HG03060 (cell line): ENCODE measurements around the gene MVB12B.
"Not testable (repeated sequence)": the region's sequence is repeated elsewhere in the genome, so short reads cannot be mapped to it uniquely, and the experiment has no call there.

Experiments
- ATAC-seq: cut with Tn5 transposase; IDR thresholded peaks from one replicate; pipeline ENCODE4 v1.9.1; 2021; ENCODE audit warnings: low read depth, moderate number of reproducible peaks; ENCODE audit not compliant: unreplicated experiment

The MVB12B gene

DNA sequence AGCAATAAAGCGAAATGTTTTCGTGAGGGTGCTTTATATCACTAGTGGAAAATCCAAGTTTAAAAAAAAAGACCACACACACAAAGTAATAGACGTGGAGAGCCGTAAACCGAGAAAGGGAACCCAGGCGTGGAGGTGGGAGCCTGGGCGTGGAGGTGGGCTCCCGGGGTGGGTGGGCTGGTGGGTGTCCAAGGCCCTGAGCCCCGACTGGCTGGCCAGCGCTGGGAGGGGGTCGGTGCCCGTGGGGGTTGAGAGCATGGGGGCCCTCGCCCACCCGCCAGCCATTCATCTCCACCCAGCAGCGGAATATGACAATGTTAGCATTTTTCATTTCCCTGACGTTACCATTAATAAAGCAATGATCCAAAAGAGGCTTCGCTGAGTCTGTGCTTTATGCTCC lies 135.0 kb downstream of the MVB12B start:
- ATAC-seq: no peak

DNA sequence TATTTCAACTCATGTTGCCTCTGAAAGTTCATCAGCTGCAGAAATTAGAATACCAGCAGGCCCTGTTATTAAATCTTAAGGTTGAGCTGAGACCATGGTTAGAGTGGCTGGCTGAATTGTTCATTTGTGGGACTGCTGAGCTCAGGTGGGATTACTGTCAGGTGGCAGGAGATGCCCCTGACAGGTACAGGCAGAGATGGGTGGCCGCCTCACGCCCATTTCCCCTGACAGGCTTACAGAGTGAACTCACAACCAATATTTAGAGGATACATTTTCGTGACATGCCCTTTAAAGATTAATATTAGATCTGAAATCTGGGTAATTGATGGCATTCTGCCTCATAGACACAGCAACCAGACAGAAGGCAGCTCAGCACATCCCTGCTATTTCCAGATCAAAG lies 136.0 kb downstream of the MVB12B start:
- ATAC-seq: no peak

DNA sequence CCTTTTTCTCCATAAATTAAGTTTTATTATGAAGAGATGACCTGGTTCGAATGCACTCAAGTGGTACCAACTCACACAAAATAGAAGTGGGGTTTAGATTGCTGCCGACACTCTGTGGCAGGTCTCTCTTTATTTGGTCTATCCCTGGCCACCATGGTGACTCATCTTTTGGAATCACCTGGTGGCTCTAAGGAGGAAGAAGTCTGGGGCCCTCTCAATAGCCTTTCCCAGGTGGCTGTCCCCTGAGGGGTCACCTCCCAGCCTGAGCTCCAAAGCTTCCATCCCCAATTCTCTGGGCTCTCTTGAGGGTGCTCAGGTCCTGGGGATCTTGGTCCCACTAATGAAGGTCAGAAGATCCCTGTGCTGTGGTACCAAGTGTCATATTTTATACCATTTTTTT lies 136.8 kb downstream of the MVB12B start:
- ATAC-seq: no peak

DNA sequence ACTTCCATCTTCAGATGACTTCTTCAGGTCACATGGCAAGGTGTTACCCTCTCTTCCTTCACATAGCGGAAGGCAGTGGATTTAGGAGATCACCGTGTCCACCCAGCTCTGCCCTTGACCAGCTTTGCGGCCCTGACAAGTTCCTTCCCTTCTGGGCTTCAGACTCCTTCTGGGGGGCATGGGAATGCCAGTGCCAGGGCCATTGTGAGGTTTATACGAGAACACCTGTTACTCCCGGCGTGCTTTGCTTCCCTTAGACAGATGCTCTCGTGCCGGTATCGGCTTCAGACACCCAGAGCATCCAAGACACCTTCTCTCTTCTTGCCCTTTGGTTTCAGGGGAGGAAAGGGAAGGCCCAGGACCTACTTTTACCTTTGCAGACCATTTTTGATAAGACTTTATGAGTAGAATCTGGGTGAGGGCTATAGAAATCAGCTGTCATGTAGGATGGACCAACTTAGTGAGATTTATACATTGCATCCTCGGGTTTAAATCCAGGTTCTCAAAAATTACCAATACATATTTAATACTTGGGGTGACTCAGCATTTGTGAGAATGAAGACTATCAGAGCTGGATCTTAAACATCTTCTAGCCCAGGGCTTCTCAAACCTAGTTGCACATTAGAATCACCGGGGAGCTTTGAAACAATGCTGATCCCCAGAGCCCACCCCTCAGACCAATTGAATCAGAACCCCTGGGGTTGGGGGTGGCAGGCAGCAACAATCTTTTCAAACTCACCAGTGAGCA lies 138.2 kb downstream of the MVB12B start:
- no peak for ATAC-seq

DNA sequence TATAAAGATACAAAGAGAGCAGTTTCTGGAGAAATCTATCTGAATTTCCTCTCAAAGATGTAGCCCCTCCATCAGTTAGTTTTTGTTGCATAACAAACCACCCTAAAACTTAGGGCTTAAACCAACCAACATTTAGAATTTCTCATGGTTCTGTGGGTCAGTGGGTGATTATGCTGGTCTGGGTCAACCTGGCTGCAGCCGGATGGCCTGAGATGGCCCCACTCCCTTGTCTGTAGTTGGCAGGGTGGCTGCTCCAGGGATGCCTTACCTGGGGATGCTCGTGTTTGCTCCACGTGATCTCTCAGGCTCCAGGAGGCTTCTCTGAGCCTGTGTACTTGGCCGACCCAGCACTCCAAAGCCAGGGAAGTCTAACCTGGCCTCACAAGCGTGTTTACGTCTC lies 139.3 kb downstream of the MVB12B start:
- ATAC-seq: no peak

DNA sequence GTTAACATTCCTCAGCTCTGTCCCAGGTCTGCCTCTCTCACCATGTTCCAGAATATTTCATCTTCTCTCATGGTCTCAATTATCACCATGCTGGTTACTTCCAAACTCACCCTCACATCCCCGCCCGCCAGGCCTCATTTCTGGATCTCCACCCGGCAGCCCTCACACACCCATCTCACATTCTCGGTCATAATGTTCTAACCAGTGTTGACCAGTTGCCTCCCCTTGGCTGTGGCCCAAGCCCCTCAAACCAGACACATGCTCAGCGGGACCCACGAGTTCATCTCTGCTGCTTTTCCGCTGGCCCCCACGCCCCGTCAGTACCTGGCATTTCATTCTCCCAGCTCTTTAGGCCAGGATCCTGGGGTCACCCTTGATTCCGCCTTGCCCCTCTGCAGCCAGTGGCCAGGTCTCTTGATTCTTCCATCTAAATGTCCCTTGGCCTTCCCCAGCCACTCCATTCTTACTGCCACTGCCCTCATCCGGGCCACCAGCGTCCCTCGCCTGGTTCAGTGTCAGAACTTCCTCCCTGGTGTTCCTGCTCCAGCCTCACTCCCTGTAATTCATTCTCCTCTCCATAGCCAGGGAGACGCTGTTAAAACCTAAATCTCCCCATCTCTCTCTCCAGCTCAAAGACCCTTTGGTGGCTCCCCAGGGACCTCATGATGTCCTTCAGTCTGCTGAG lies 141.7 kb downstream of the MVB12B start:
- no peak for ATAC-seq

DNA sequence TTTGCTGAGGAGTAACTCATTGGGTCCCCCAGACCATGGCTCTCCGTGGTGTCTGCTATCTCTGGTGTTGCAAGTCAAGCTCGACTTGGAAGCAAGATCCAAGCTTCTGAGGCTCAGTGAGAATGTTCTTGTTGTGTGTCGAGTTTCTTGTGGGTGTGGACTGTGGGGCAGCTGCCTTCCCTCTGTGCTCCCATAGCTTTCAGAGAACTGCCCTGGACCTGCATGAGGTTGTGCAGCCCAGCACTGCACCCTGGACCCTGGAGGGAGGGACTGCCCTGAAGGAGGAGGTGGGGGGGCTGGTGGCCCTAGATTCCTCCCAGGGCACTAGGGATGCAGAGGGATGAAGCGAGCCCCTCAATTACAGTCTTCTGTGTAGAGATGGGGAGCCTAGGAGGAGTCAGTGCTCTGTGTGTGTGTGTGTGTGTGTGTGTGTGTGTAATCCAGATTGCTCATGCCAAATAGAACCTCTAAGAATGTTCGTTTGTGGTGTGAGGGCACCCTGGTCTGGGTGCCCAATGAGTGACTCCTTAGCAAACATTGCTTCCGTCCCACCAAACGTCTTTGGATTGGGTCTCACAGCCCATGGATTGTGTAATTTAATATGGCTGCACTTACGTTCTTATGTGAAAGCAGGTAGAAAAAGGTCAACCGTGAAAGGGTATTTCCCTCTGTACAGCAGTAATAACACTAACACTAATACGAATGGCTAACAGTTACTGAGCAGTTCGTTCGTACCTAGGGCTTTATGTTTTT lies 143.8 kb downstream of the MVB12B start:
- no peak for ATAC-seq

DNA sequence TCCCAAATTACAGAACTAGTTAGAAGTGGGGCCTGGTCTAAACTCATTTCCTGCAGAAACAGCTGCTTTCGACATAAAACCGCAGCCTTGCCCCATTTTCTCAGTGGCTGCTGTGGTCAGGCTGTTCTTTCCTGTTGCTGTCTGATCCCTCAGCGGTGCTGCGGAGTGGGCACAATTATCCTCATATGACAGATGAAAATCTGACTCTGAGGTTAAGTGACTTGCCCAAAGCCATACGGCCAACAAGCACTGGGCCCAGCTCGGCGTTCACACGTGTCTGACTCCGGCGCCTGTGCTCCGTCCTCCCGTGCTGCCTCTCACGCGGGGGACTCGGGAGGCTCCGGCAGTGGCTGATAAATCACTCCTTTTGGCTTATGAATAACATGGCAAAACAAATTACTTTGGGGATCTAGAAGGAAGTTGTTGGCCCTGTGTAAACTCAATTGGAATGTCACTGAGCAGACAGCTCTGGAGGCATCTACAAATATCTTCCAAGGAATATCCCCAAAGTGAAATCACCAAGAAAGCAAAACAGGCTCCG lies 144.5 kb downstream of the MVB12B start:
- ATAC-seq: no peak

DNA sequence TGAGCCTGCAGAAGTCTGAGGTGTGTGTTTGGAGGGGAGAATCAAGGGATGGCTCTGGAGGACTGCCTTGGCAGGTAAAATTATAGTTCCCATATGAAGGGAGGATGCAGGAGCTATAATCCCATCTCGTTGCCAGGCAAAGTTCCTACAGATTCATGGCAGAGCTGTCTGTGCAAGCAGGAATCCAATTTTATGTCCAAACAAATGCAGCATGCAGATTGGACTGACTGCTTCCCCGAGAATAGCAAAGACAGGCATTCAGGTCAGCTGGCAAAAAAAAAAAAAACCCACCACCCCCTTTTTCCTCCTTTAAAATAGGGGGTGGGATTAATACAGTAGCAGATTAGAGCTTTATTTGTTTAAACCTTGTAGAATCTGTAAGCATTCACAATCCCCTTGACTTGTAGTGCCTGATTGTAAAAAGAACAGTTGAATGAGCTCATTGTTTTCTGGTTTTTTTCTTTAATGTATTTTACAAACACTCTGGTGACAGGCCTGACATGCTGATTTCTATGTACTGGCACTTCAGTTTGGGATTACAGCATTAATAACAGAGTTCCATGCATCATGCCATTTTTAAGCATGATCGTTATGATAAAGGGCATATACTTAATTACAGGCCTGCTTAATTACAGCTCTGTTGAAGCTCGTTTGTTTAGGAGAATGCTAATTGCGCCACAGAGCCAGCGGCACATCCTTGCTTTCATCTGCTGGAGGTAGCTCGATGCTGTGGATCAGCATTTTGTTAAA lies 145.7 kb downstream of the MVB12B start:
- ATAC-seq: no peak

DNA sequence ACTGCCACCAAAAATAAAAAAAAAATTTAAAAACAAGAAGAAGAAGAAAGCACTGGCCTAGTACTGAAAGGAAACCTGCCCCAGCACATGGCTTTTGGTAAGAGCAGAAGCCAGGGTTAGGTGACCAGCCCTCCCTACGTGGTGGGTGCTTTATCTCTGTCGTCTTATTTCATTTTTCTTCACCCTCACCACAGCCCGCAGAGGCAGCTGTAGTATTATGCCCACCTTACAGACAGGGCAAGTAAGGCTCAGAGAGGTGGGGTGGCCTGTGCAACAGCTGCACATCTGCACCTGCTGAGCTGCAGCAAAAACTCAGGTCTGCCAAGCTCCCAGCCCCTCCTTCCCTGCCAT lies 146.3 kb downstream of the MVB12B start:
- no peak for ATAC-seq

DNA sequence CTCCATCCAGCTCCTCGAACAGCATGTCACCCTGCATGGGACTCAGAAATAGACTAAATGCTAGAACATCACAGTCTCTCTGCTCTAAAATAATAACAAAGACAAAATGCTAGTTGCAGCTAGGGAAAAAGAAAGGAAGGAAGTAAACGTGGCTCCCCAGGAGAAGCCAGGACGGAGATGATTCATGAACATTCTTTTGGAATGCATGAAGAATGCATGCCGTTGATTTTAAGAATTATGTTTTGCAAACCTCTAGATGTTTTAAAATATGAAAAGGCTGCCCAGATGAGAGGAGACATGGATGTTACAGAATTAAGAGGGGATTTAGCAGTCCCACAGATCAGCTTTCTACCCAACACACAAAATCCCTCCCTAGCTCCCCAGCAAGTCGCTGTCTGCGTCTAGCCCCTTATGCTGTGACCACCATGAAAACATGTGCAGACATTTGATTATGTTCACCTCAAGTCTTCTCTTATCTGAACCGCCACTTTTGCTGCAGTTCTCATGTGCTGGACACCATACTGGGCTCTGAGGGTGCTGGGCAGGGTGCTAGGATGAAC lies 147.7 kb downstream of the MVB12B start:
- no peak for ATAC-seq

DNA sequence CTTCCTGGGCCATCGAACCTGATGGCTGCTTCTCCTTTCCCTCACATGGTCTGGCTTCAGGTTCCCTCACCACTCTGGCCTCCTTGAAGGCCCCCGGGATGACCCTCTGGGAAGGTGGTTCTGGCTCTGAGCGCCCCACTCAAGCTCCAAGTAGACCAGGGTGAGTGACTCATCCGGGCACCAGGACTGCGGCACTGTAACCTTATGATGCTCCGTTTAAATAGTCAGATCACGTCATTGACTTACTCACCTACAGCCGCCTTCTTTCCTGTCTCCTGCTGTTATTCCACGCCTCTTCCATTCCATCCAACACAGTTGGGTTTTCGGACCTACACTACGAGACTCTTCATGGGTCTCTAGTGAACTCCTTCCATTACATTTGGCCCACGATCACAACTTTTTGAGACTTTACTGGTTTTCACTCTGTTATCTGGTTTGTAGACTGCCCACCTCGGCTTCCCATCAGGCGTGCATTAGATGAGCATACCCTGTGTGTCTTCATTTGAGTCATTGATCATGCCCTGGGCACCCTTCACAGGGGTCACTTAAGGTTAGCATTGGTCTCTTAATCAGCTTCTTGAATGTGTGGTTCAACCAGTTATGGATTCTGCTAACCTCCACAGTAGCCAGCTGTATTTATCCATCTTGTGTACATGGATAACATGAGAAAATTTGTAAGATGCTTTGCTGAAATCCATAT lies 148.3 kb downstream of the MVB12B start:
- no peak for ATAC-seq

DNA sequence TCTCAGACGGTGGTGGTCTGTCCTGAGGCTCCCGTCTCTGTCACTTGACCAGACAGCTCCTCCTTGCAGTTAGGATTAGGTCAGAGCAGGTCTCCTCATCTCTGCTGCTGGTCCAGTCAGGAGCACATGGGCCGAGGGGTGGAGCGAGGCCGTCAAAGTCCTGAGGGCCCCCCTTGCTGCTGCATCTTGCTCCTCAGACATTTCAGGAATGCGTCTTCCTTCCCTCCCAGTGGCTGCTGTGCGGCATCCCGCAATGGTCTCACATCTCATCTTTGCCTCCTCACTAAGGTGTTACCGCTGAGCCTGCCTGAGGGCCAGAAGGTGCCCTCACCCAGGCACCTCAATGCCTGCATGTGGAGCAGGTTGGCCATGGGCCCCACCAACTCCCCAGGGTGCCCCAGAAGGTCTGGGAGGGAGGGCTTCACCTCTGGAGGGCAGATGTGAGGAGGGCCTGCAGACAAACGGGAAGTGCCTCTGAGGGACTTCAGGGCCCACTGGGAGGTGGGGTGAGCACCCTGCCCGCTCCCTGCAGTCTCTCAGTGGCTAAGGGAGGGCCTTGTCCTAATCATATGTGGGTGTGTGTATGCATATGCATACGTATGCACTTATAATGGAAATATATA lies 149.4 kb downstream of the MVB12B start:
- no peak for ATAC-seq

DNA sequence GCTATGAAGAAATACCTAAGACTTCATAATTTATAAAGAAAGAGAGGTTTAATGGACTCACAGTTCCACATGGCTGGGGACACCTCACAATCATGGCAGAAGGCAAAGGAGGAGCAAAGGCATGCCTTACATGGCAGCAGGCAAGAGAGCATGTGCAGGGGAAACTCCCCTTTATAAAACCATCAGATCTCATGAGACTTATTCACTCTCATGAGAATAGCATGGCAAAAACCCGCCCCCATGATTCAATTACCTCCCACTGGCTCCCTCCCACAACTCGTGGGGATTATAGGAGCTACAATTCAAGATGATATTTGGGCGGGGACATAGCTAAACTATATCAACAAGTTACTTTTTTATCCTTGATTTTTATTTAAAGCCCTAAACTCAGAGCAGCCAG lies 150.8 kb downstream of the MVB12B start:
- not testable (repeated sequence) for ATAC-seq

DNA sequence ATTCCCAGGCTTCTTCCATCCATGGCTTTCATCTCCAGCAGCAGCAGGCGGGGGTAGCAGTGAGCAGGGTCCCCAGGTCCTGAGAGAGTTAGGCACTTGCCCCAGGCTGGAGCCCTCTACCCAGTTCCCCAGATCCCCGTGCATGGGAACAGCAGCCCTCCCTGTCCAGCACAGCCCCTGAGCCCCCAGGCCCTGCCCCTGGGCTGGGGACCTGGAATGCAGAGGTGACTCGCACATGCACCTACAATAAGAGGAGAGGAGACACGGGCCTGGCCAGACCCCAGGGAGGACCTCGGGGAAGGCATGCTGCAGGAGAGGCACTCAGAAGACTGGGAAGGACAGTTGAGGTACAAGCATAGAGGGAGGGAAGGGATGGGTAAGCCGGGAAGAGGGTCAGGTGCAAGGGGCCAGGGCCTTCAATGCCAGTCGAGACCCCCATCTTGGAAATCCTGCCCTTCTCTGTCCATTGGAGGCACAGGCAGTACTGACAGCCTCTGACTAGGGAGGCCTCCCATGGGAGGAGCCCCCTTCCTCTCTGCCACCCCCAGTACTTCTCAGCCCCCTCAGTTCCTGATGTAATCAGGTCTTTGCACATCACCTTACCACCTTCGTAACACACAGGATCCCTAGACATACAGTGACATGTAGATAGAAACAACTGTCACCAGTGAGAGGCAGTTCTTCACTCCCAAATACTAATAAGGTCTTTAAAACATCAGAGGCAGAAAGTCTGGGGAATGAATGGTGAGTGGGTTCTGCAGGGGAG lies 151.8 kb downstream of the MVB12B start:
- no peak for ATAC-seq

DNA sequence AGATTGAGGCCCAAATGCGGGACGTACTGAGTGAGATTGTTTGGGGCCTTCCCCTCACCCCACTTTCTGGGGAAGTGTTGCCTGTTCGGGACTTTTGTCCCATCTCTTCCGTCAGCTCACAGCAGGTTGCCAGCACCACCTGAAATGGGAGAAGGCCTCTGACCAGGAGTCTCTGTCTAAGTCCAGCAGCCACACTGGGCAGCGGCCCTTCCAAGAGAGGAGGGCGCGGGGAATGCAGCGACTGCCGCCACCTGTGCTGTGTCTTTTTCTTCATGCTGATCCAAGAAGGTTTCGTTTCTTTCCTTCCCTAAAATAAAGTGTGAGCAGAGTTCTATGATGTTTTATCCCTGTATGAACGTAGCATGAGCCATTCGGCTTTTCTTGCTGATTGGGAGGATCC lies 152.9 kb downstream of the MVB12B start:
- ATAC-seq: no peak

DNA sequence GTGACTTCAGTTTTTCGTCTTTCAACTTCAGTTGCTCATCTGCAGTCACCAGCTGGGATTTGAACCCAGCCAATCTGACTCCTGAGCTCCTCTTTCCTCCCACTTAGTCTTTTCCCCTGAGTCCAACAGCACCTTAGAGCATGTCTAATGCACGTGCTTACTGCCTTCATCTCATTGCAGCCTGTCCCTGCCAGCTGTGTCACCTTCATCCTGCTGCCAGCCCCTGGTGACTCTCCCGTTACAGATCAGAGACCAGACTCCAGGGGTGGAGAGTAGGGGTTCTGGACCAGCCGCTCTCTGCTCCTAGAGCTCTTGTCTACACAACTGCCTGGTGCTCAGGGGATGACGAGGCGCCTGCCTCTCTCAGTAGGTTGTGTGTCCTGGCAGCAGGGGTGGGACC lies 154.2 kb downstream of the MVB12B start:
- no peak for ATAC-seq

DNA sequence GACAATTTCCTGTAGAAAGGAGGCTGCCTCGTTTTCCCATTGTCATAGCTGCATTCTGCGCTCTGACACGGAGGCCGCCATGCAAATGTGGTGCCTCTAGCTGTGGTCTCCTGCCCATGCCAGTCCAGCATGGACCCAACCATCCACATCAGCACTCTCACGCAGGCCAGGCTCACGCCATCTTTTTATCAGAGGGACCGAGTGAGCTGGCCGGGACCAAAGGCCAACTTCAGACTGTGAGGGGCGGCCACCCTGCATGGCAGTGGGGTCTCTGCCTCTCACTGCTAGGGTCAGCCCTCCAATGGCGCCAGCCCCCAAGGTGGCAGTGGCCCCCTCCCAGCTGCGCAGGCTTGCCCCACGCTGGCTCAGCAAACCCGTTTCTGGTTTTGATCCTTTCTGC lies 155.2 kb downstream of the MVB12B start:
- ATAC-seq: no peak
